ENCODE results near the gene PAX4.
A peak's percentile ranks its signal among the peaks of the same experiment; 100 is the strongest.
"Not testable (repeated sequence)": the region's sequence is repeated elsewhere in the genome, so short reads cannot be mapped to it uniquely, and the experiment has no call there.

Gene PAX4

GRCh38 chr7:127584648-127585043 lies 33.3 kb downstream of the PAX4 start:
- no peak for DNase-seq

DNA sequence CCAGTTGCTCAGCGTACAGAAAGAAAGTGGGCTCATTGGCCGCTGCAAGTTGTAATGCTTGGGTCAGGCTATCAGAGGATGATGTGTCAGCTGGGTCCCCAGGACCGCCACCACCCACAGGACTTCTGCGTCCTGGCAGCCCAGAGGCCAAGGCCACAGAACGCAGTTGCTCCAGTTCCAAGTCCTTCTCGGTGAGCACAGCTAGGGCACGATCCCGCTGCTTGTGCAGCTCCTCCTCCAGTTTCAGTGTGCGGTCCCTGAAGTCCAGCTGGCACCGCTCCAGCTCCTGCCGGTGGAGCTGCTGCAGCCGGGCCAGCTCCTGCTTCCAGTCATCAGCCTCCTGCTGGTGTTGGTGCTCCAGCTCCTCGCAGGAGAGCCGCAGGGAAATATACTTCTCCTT lies 35.6 kb downstream of the PAX4 start:
- DNase-seq, result peak; percentile 11 to 39

DNA sequence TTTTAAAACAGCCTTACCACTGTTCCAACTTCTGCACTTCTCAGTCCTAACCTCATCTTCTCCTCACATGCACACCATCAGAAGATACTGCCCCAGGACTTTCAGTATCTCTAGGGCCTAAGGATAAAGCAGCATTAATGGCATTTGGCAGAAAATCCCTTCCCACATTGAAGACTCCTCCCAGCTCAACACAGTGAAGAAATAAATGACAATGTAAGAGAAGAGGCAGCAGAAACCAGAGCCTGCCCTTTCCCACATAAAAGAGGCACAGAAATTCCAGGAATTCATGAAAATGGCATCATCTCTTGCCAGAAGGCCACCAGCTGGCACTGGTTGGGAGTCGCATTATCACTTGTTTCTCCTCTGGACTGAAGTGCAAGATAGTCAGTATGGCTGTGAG lies 36.2 kb downstream of the PAX4 start:
- DNase-seq, result no peak

DNA sequence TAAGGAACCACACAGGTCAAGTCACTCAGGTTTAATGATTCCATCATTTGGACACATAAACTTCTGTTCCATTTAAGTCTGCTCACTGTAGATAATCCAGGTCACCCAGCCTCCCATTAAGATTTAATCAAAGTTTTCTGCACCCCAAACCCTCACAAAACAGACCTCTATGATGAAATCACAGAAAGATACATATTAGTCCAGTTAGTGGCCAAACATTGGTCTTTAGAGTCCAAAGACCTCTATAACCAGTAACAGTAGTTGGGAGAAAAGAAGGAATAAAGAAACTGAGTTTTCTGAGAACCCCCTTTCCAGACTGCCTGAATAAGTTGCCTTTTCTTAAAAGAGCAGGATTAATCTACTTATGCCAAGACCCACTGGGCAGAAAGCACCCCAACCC lies 37.3 kb downstream of the PAX4 start:
- no peak for DNase-seq

GRCh38 chr7:127578711-127579275 lies 39.1 kb downstream of the PAX4 start:
- no peak for DNase-seq

DNA sequence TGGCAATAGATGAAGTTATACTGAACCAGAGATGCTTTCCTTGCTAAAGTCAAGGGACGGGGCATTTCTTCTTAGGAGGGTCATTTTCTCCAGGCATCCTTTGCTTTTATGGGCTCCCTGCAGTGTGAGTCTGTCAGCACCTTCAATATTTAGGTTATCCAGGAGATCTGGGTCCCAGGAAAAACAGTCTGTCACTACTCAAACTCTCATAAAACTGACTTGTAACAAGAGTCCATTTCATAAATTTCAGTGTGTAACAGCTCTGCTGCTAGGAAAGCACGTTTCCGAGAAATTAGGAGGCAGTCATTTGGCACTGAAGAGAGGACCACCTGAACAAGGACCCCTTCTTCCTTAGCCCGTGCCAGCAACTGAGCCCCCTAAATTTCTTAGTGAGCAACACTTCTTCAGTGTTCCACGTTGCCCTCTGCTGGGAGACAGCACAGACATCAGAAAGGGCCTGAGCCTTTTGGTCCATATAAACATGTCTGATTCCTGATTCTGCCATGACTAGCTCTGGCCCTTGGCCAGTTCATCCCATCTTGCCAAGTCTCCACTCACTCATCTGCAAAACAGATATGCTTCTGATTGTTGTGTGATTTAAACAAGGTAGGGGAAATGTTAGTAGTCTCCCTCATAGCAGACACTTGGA lies 39.8 kb downstream of the PAX4 start:
- peak in 1 of 2 experiments; percentile 22 for DNase-seq

GRCh38 chr7:127571741-127572505 lies 46.0 kb downstream of the PAX4 start:
- no peak for DNase-seq

DNA sequence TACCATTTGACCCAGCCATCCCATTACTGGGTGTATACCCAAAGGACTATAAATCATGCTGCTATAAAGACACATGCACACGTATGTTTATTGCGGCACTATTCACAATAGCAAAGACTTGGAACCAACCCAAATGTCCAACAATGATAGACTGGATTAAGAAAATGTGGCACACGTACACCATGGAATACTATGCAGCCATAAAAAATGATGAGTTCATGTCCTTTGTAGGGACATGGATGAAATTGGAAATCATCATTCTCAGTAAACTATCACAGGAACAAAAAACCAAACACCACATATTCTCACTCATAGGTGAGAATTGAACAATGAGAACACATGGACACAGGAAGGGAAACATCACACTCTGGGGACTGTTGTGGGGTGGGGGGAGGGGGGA lies 49.9 kb downstream of the PAX4 start:
- not testable (repeated sequence) for DNase-seq

- DNase-seq, result no peak
These were observed 51.7 kb downstream of the PAX4 start for GRCh38 chr7:127566242-127566641.

Measured in cerebellar nuclear complex (tissue), 1 donor.